Activated naive CD4-positive, alpha-beta T cell treated with anti-CD3 and anti-CD28 coated beads for 36 hours (primary cell): ENCODE measurements around the gene ARL5C. TPM values are rescaled to one million over a fixed set of nuclear protein-coding genes. Genes with fewer than 3 reads are reported as not detected.
"Not testable (repeated sequence)": the region's sequence is repeated elsewhere in the genome, so short reads cannot be mapped to it uniquely, and the experiment has no call there.

Experiments used
- CTCF ChIA-PET: fragments of 350-600 bp; sonication (Branson Sonifier 250); formaldehyde crosslinking; loops from one replicate; lab custom pipeline; 2021; ENCODE audit warnings: antibody characterized with exemption; lab: Charles Lee
- DNase-seq: peaks from one replicate; pipeline ENCODE4 v3.0.0-alpha.2; 2020
- H3K27ac Mint-ChIP-seq: one replicate; pipeline ENCODE4 v1.8.0; 2021; ENCODE audit warnings: mild to moderate bottlenecking, mixed read lengths
- H3K27me3 Mint-ChIP-seq: one replicate; pipeline ENCODE4 v1.8.0; 2021; ENCODE audit warnings: low read depth, mixed read lengths
- H3K36me3 Mint-ChIP-seq: one replicate; pipeline ENCODE4 v1.8.0; 2021; ENCODE audit warnings: low read depth, mixed read lengths
- H3K4me1 Mint-ChIP-seq: one replicate; pipeline ENCODE4 v1.8.0; 2021; ENCODE audit warnings: low read depth, mixed read lengths
- H3K4me3 Mint-ChIP-seq: one replicate; pipeline ENCODE4 v1.8.0; 2021; ENCODE audit warnings: mild to moderate bottlenecking, moderate library complexity, mixed read lengths
- H3K9me3 Mint-ChIP-seq: one replicate; pipeline ENCODE4 v1.8.0; 2021; ENCODE audit warnings: mixed read lengths
- intact Hi-C: fragments of 100-400 bp; cut with micrococcal nuclease; formaldehyde crosslinking; loops from one replicate; pipeline ENCODE4 v1.15.1; 2023
- total RNA-seq, 2 experiments: library from RNA; stranded (reverse); gene quantifications; one replicate each; pipeline ENCODE4 v1.2.3, GENCODE V29; 2021

Gene ARL5C
- total RNA-seq, 2 experiments from 2014 or later: not detected

GRCh38 chr17:39132192-39132610, 33.8 kb downstream of the ARL5C start:
- CTCF ChIA-PET: no interaction called here
- Mint-ChIP-seq H3K4me1 (no peaks in the 10 kb centered on the region), H3K27ac (no peak overlapping the region), H3K36me3 (no peaks in the 10 kb centered on the region), H3K9me3 (no peaks in the 10 kb centered on the region), H3K27me3 (no peaks in the 10 kb centered on the region), H3K4me3 (no peak overlapping the region)
- intact Hi-C loops: no loop called here
- DNase-seq: no peak

- H3K36me3 Mint-ChIP-seq: no peaks in the 10 kb centered on the region
- H3K27ac Mint-ChIP-seq: no peak overlapping the region
- no peaks in the 10 kb centered on the region for H3K27me3 Mint-ChIP-seq
- H3K4me1 Mint-ChIP-seq: no peaks in the 10 kb centered on the region
- intact Hi-C loops: no loop called here
- no peak overlapping the region for H3K4me3 Mint-ChIP-seq
- CTCF ChIA-PET: no interaction called here
- DNase-seq: no peak
- H3K9me3 Mint-ChIP-seq: no peaks in the 10 kb centered on the region
Measured at GRCh38 chr17:39131616-39132015, 34.3 kb downstream of the ARL5C start.

- CTCF ChIA-PET: no interaction called here
- Mint-ChIP-seq H3K9me3 (no peaks in the 10 kb centered on the region), H3K27ac (no peak overlapping the region), H3K36me3 (no peaks in the 10 kb centered on the region), H3K4me1 (no peaks in the 10 kb centered on the region), H3K4me3 (no peak overlapping the region), H3K27me3 (no peaks in the 10 kb centered on the region)
- intact Hi-C loops: no loop called here
- DNase-seq: no peak
Measured at GRCh38 chr17:39130205-39130604, 35.8 kb downstream of the ARL5C start.

- H3K4me3 Mint-ChIP-seq, H3K36me3 Mint-ChIP-seq, DNase-seq, H3K27me3 Mint-ChIP-seq, H3K27ac Mint-ChIP-seq, H3K9me3 Mint-ChIP-seq, intact Hi-C loops, CTCF ChIA-PET, H3K4me1 Mint-ChIP-seq: not testable (repeated sequence)
Measured at GRCh38 chr17:39129544-39129943, 36.4 kb downstream of the ARL5C start.

- intact Hi-C loops: no loop called here
- H3K9me3 Mint-ChIP-seq: no peaks in the 10 kb centered on the region
- H3K4me1 Mint-ChIP-seq: no peaks in the 10 kb centered on the region
- H3K27me3 Mint-ChIP-seq: no peaks in the 10 kb centered on the region
- no peaks in the 10 kb centered on the region for H3K36me3 Mint-ChIP-seq
- CTCF ChIA-PET: interaction anchor here (3.6 kb wide), 1 partner anchor 11 kb away, joined by 8 read pairs; no protein-coding TSS in a partner anchor
- DNase-seq: no peak
- H3K27ac Mint-ChIP-seq: no peak overlapping the region
- no peak overlapping the region for H3K4me3 Mint-ChIP-seq
Measured at GRCh38 chr17:39126436-39126835, 39.5 kb downstream of the ARL5C start.

GRCh38 chr17:39125143-39125875, 40.7 kb downstream of the ARL5C start:
- H3K36me3 Mint-ChIP-seq: no peaks in the 10 kb centered on the region
- no peaks in the 10 kb centered on the region for H3K4me1 Mint-ChIP-seq
- no peak overlapping the region for H3K27ac Mint-ChIP-seq
- no peaks in the 10 kb centered on the region for H3K27me3 Mint-ChIP-seq
- H3K4me3 Mint-ChIP-seq: no peak overlapping the region
- DNase-seq: no peak
- intact Hi-C loops: no loop called here
- CTCF ChIA-PET: interaction anchor here (0.7 to 3.6 kb wide), 3 partner anchors 10 to 33 kb away, joined by 3 to 8 read pairs (median 3); no protein-coding TSS in a partner anchor
- H3K9me3 Mint-ChIP-seq: no peaks in the 10 kb centered on the region

GRCh38 chr17:39123627-39124026, 42.3 kb downstream of the ARL5C start:
- H3K4me1 Mint-ChIP-seq: peaks cover under 1% of the 10 kb centered on the region
- DNase-seq: no peak
- intact Hi-C loops: no loop called here
- no peak overlapping the region for H3K4me3 Mint-ChIP-seq
- no peaks in the 10 kb centered on the region for H3K36me3 Mint-ChIP-seq
- no peak overlapping the region for H3K27ac Mint-ChIP-seq
- H3K27me3 Mint-ChIP-seq: no peaks in the 10 kb centered on the region
- CTCF ChIA-PET: interaction anchor here (1.9 kb wide), 1 partner anchor 30 kb away, joined by 12 read pairs; no protein-coding TSS in a partner anchor
- no peaks in the 10 kb centered on the region for H3K9me3 Mint-ChIP-seq

GRCh38 chr17:39122991-39123390, 43.0 kb downstream of the ARL5C start:
- no peak overlapping the region for H3K27ac Mint-ChIP-seq
- H3K4me1 Mint-ChIP-seq: peaks cover 3% of the 10 kb centered on the region
- CTCF ChIA-PET: interaction anchor here (1.0 to 1.9 kb wide), 2 partner anchors 30 to 42 kb away, joined by 3 to 12 read pairs; no protein-coding TSS in a partner anchor
- no peak overlapping the region for H3K4me3 Mint-ChIP-seq
- H3K9me3 Mint-ChIP-seq: no peaks in the 10 kb centered on the region
- intact Hi-C loops: no loop called here
- no peaks in the 10 kb centered on the region for H3K36me3 Mint-ChIP-seq
- no peaks in the 10 kb centered on the region for H3K27me3 Mint-ChIP-seq
- no peak for DNase-seq

- H3K27ac Mint-ChIP-seq, DNase-seq, H3K27me3 Mint-ChIP-seq, intact Hi-C loops, H3K36me3 Mint-ChIP-seq, H3K4me1 Mint-ChIP-seq, H3K4me3 Mint-ChIP-seq, H3K9me3 Mint-ChIP-seq: not testable (repeated sequence)
- CTCF ChIA-PET: interaction anchor here (0.6 to 1.9 kb wide), 4 partner anchors 31 to 243 kb away, joined by 3 to 12 read pairs (median 3); no protein-coding TSS in a partner anchor
Measured at GRCh38 chr17:39121919-39122318, 44.0 kb downstream of the ARL5C start.

GRCh38 chr17:39118674-39119419, 47.1 kb downstream of the ARL5C start:
- intact Hi-C loops: no loop called here
- Mint-ChIP-seq H3K27me3 (no peaks in the 10 kb centered on the region), H3K4me1 (peaks cover 3% of the 10 kb centered on the region), H3K27ac (no peak overlapping the region), H3K9me3 (no peaks in the 10 kb centered on the region), H3K36me3 (no peaks in the 10 kb centered on the region), H3K4me3 (no peak overlapping the region)
- CTCF ChIA-PET: interaction anchor here (0.6 kb wide), 1 partner anchor 429 kb away, joined by 3 read pairs; no protein-coding TSS in a partner anchor
- DNase-seq: no peak

- CTCF ChIA-PET: interaction anchor here (2.6 kb wide), 1 partner anchor 9 kb away, joined by 8 read pairs; no protein-coding TSS in a partner anchor
- intact Hi-C loops: no loop called here
Measured at GRCh38 chr17:39116224-39116623, 49.7 kb downstream of the ARL5C start.

GRCh38 chr17:39115135-39115534, 50.8 kb downstream of the ARL5C start:
- no peak overlapping the region for H3K4me3 Mint-ChIP-seq
- H3K27ac Mint-ChIP-seq: no peak overlapping the region
- no peak for DNase-seq
- CTCF ChIA-PET: interaction anchor here (0.6 to 2.6 kb wide), 2 partner anchors 10 to 22 kb away, joined by 3 to 8 read pairs; no protein-coding TSS in a partner anchor
- H3K27me3 Mint-ChIP-seq: no peaks in the 10 kb centered on the region
- H3K9me3 Mint-ChIP-seq: no peaks in the 10 kb centered on the region
- intact Hi-C loops: no loop called here
- H3K36me3 Mint-ChIP-seq: no peaks in the 10 kb centered on the region
- peaks cover 3% of the 10 kb centered on the region for H3K4me1 Mint-ChIP-seq

More at GRCh38 chr17:39116224-39116623, 49.7 kb downstream of the ARL5C start:
- Mint-ChIP-seq H3K36me3 (no peaks in the 10 kb centered on the region), H3K27me3 (no peaks in the 10 kb centered on the region), H3K4me3 (no peak overlapping the region), H3K27ac (no peak overlapping the region), H3K9me3 (no peaks in the 10 kb centered on the region), H3K4me1 (peaks cover 3% of the 10 kb centered on the region)
- no peak for DNase-seq
